WI38 (cell line): ENCODE results near the gene COL20A1.
"Not testable (repeated sequence)": the region's sequence is repeated elsewhere in the genome, so short reads cannot be mapped to it uniquely, and the experiment has no call there.

Experiments
- H3K4me3 ChIP-seq: 2 replicates; pipeline ENCODE4 v1.5.1; 2011; ENCODE audit warnings: low read depth, mild to moderate bottlenecking, control low read depth, low read length
- TF ChIP-seq, protein P1 (sequence below): IDR thresholded peaks from 2 replicates; pipeline ENCODE4 v1.5.1; 2012; ENCODE audit warnings: low read depth, mild to moderate bottlenecking, control low read depth, low read length

The COL20A1 gene

GRCh38 chr20:63330940-63331339 is 38.0 kb downstream of the COL20A1 start:
- TF ChIP-seq, protein P1, sequence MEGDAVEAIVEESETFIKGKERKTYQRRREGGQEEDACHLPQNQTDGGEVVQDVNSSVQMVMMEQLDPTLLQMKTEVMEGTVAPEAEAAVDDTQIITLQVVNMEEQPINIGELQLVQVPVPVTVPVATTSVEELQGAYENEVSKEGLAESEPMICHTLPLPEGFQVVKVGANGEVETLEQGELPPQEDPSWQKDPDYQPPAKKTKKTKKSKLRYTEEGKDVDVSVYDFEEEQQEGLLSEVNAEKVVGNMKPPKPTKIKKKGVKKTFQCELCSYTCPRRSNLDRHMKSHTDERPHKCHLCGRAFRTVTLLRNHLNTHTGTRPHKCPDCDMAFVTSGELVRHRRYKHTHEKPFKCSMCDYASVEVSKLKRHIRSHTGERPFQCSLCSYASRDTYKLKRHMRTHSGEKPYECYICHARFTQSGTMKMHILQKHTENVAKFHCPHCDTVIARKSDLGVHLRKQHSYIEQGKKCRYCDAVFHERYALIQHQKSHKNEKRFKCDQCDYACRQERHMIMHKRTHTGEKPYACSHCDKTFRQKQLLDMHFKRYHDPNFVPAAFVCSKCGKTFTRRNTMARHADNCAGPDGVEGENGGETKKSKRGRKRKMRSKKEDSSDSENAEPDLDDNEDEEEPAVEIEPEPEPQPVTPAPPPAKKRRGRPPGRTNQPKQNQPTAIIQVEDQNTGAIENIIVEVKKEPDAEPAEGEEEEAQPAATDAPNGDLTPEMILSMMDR = no peak

GRCh38 chr20:63331741-63332400 is 38.9 kb downstream of the COL20A1 start:
- TF ChIP-seq, protein P1 = no peak
- no peak overlapping the region for H3K4me3 ChIP-seq

More at GRCh38 chr20:63330940-63331339, 38.0 kb downstream of the COL20A1 start:
- no peak overlapping the region for H3K4me3 ChIP-seq

- TF ChIP-seq, protein P1 = no peak
- H3K4me3 ChIP-seq = no peak overlapping the region
Measured at GRCh38 chr20:63332488-63333240, 39.7 kb downstream of the COL20A1 start.

DNA sequence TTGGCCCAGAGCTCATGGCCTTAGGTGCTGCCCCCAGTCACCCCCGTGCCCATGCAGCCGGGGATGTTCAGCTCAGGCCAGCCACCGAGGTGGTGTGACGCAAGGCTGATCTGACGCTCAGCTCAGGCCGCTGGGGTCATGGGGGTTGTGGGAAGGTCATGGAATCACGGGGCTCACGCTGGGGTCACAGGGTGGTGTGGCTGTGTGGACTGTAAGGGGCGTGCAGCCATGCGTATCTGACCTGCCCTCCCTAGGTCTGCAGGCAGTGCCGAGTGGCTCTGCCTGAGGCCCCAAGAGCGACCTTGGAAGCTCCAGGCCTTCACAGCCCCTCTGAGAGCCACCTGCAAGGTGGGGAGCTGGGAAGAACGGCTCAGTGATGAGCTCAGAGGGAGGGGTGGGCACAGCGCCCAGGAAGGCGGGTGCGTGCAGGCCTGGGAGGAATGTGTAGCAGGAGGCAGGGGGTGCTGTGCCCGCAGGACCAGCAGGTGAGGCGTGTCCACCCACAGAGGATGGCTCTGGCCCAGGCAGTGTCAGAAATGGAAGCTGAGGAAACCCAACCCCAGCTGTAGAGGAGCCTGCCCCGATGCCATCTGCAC is 40.4 kb downstream of the COL20A1 start:
- H3K4me3 ChIP-seq = no peak overlapping the region
- TF ChIP-seq, protein P1 = no peak

DNA sequence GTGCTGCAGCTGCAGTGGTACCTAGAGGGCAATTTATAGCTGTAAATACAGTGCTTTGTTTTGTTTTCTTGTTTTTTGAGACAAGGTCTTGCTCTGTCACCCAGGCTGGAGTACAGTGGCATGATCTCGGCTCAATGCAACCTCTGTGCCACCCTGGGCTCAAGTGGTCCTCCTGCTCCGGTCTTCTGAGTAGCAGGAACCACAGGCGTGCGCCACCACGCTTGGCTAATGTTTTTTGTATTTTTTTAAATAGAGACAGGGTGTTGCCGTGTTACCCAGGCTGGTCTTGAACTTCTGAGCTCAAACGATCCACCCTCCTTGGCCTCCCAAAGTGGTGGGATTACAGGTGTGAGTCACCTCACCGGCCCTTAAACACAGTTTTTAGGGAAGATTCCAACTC is 41.4 kb downstream of the COL20A1 start:
- H3K4me3 ChIP-seq = no peak overlapping the region
- TF ChIP-seq, protein P1 = no peak

DNA sequence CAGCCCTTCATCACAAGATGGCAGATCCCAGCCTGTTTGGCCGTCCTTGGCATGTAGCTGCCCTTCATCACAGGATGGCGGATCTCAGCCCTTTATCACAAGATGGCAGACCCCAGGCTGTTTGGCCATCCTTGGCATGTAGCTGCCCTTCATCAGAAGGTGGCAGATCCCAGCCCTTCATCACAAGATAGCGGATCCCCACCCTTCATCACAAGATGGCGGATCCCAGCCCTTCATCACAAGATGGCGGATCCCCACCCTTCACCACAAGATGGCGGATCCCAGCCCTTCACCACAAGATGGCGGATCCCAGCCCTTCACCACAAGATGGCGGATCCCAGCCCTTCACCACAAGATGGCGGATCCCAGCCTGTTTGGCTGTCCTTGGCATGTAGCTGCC is 42.1 kb downstream of the COL20A1 start:
- H3K4me3 ChIP-seq = not testable (repeated sequence)

DNA sequence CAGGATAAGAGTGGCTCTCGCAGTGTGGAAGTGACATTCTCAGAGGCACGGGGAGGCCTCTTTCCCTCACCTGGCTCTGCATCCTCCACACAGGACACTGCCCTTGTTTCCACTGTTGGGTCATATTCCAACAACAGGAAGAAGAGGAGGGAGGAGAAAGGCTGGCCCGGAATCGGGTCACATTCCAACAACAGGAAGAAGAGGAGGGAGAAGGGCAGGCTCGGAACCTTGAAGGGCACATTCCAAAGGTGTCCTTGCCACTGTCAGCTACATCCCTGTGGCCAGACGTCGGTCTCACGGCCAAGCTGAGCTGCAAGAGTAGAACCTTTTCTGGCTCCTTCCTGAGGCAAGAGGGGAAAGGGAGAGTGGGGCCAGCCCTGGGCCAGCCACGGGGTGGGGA is 42.7 kb downstream of the COL20A1 start:
- H3K4me3 ChIP-seq = no peak overlapping the region
- TF ChIP-seq, protein P1 = no peak
